OCI-LY7 (cell line): ENCODE data around the gene SMYD3. TPM values are rescaled to one million over a fixed set of nuclear protein-coding genes. Genes with fewer than 3 reads are reported as not detected.

Experiments
- BruUV-seq: library from RNA; stranded (reverse); fragments of 400-500 nt; replicated peaks from 2 replicates; lab custom pipeline; 2021; lab: Mats Ljungman, UMichigan
- CTCF ChIA-PET: fragments of 300-600 bp; sonication (Branson Sonifier 250); formaldehyde crosslinking; loops from one replicate; lab custom pipeline; 2022; ENCODE audit warnings: antibody characterized with exemption; ENCODE audit not compliant: unreplicated experiment; lab: Charles Lee
- POLR2A ChIA-PET: fragments of 300-600 bp; sonication (Branson Sonifier 250); formaldehyde crosslinking; loops from one replicate; lab custom pipeline; 2022; ENCODE audit warnings: antibody characterized with exemption; lab: Charles Lee
- DNase-seq: peaks from one replicate; pipeline ENCODE4 v3.0.0-alpha.2; 2015; ENCODE audit warnings: low spot score
- H2AFZ ChIP-seq: fragments of 200-600 bp; sonication (generic), shearing (Covaris generic); 2 replicates; pipeline ENCODE4 v1.6.1; 2014; ENCODE audit warnings: mild to moderate bottlenecking, antibody characterized with exemption, low read length, moderate library complexity
- H3K27ac ChIP-seq: fragments of 200-600 bp; sonication (generic); 2 replicates; pipeline ENCODE4 v1.5.1; 2014; ENCODE audit warnings: mixed run types, low read depth, mild to moderate bottlenecking, moderate library complexity, low read length, inconsistent platforms; ENCODE audit not compliant: poor library complexity, severe bottlenecking
- H3K36me3 ChIP-seq: fragments of 200-600 bp; sonication (generic); 2 replicates; pipeline ENCODE4 v1.6.1; 2014; ENCODE audit warnings: mild to moderate bottlenecking, antibody characterized with exemption, low read length, moderate library complexity, mixed read lengths; ENCODE audit not compliant: insufficient read depth
- H3K4me1 ChIP-seq: fragments of 200-600 bp; sonication (generic); 2 replicates; pipeline ENCODE4 v1.5.1; 2014; ENCODE audit warnings: mild to moderate bottlenecking, low read length; ENCODE audit not compliant: insufficient read depth, poor library complexity, severe bottlenecking
- H3K4me2 ChIP-seq: fragments of 200-600 bp; sonication (generic); 2 replicates; pipeline ENCODE4 v1.6.1; 2014; ENCODE audit warnings: mild to moderate bottlenecking, low read length
- H3K4me3 ChIP-seq: fragments of 200-600 bp; sonication (generic); 2 replicates; pipeline ENCODE4 v1.5.1; 2014; ENCODE audit warnings: mild to moderate bottlenecking, low read depth, low read length; ENCODE audit not compliant: poor library complexity, severe bottlenecking
- H3K79me2 ChIP-seq: fragments of 200-600 bp; sonication (generic); 2 replicates; pipeline ENCODE4 v1.6.1; 2016; ENCODE audit warnings: low read depth, mild to moderate bottlenecking, low read length, moderate library complexity, mixed read lengths; ENCODE audit not compliant: insufficient read depth
- H3K9me2 ChIP-seq: fragments of 200-600 bp; sonication (generic); 2 replicates; pipeline ENCODE4 v1.6.1; 2016; ENCODE audit warnings: mild to moderate bottlenecking, low read length, mixed read lengths; ENCODE audit not compliant: insufficient read depth
- H3K9me3 ChIP-seq: fragments of 200-600 bp; sonication (generic); 2 replicates; pipeline ENCODE4 v1.6.1; 2014; ENCODE audit warnings: mild to moderate bottlenecking, mixed run types, low read length, mixed read lengths
- H4K20me1 ChIP-seq: fragments of 200-600 bp; sonication (generic); 2 replicates; pipeline ENCODE4 v1.6.1; 2014; ENCODE audit warnings: mild to moderate bottlenecking, antibody characterized with exemption, low read length, moderate library complexity, mixed read lengths; ENCODE audit not compliant: insufficient read depth
- CTCF ChIP-seq: fragments of 200-600 bp; sonication (generic); conservative IDR thresholded peaks from 2 replicates; pipeline ENCODE4 v1.5.1; 2014; ENCODE audit warnings: mild to moderate bottlenecking, antibody characterized with exemption, low read length, moderate library complexity, mixed read lengths
- EZH2phosphoT487 ChIP-seq: fragments of 200-600 bp; sonication (generic); IDR thresholded peaks from 2 replicates; pipeline ENCODE4 v1.6.1; 2018; ENCODE audit warnings: low read depth, borderline replicate concordance, mild to moderate bottlenecking, mixed run types, antibody characterized with exemption, low read length, moderate library complexity, mixed read lengths
- intact Hi-C: fragments of 100-400 bp; cut with micrococcal nuclease; formaldehyde crosslinking; loops from one replicate; pipeline ENCODE4 v1.10.0; 2022; ENCODE audit not compliant: unreplicated experiment
- total RNA-seq, 2 experiments: library from RNA; depleted of rRNA in 1 of 2; stranded (reverse); fragments of >200 nt in 1 of 2; shearing (Covaris generic) in 1 of 2; gene quantifications; 2 replicates each; pipeline ENCODE4 v1.2.3, GENCODE V29; 2014 to 2022

Gene SMYD3
- total RNA-seq, 2 experiments from 2014 or later = 28.9 to 34.5 TPM

- DNase-seq = no peak
- no TSS peak for BruUV-seq
- CTCF ChIA-PET = no interaction called here
Observed at GRCh38 chr1:246418565-246419312, 88.3 kb downstream of the SMYD3 start.

GRCh38 chr1:246417813-246418564 is 89.1 kb downstream of the SMYD3 start:
- Histone ChIP-seq H3K4me2 (no peak overlapping the region), H3K27ac (no peak overlapping the region), H3K9me3 (no peaks in the 10 kb centered on the region), H3K4me1 (no peaks in the 10 kb centered on the region), H4K20me1 (no peaks in the 10 kb centered on the region), H2AFZ (no peak overlapping the region), H3K4me3 (no peak overlapping the region), H3K9me2 (no peaks in the 10 kb centered on the region), H3K79me2 (no peaks in the 10 kb centered on the region), H3K36me3 (no peaks in the 10 kb centered on the region)
- intact Hi-C loops = no loop called here
- no TSS peak for BruUV-seq
- POLR2A ChIA-PET = no interaction called here
- TF ChIP-seq EZH2phosphoT487 (no peak), CTCF (0 out of 2 replicates have a peak, but pooled peaks have one; percentile 17)
- no peak for DNase-seq
- CTCF ChIA-PET = interaction anchor here (0.6 kb wide), 1 partner anchor 920 kb away, joined by 4 read pairs; no protein-coding TSS in a partner anchor

More at GRCh38 chr1:246418565-246419312, 88.3 kb downstream of the SMYD3 start:
- Histone ChIP-seq H3K4me2 (no peak overlapping the region), H3K9me3 (no peaks in the 10 kb centered on the region), H3K4me1 (no peaks in the 10 kb centered on the region), H3K36me3 (no peaks in the 10 kb centered on the region), H3K27ac (no peak overlapping the region), H4K20me1 (no peaks in the 10 kb centered on the region), H2AFZ (no peak overlapping the region), H3K4me3 (no peak overlapping the region), H3K9me2 (no peaks in the 10 kb centered on the region), H3K79me2 (no peaks in the 10 kb centered on the region)
- TF ChIP-seq EZH2phosphoT487 (no peak), CTCF (no peak)
- POLR2A ChIA-PET = no interaction called here
- intact Hi-C loops = no loop called here
